GM23248 (cell line): ENCODE results near the gene SLC35D2. TPM values are rescaled to one million over a fixed set of nuclear protein-coding genes. Genes with fewer than 3 reads are reported as not detected.

Experiments used
- DNase-seq: peaks from one replicate; pipeline ENCODE4 v3.0.0-alpha.2; 2015
- H2AFZ ChIP-seq: fragments of 200-600 bp; sonication (generic); 2 replicates; pipeline ENCODE4 v1.6.1; 2016; ENCODE audit warnings: antibody characterized with exemption
- H3F3A ChIP-seq: fragments of 200-600 bp; sonication (generic); 2 replicates; pipeline ENCODE4 v1.6.1; 2016; ENCODE audit warnings: mild to moderate bottlenecking, antibody characterized with exemption, mixed run types; ENCODE audit not compliant: insufficient read depth
- H3K27ac ChIP-seq: fragments of 200-600 bp; sonication (generic); 2 replicates; pipeline ENCODE4 v1.5.1; 2016; ENCODE audit warnings: mild to moderate bottlenecking
- H3K27me3 ChIP-seq: fragments of 200-600 bp; sonication (generic); replicated peaks from 2 replicates; pipeline ENCODE4 v1.6.1; 2016; ENCODE audit warnings: mild to moderate bottlenecking; ENCODE audit not compliant: insufficient read depth
- H3K36me3 ChIP-seq: fragments of 200-600 bp; sonication (generic); 2 replicates; pipeline ENCODE4 v1.6.1; 2016; ENCODE audit warnings: low read depth, mild to moderate bottlenecking
- H3K4me1 ChIP-seq: fragments of 200-600 bp; sonication (generic); 2 replicates; pipeline ENCODE4 v1.6.1; 2016; ENCODE audit warnings: mild to moderate bottlenecking; ENCODE audit not compliant: insufficient read depth
- H3K4me2 ChIP-seq: fragments of 200-600 bp; sonication (generic); one replicate; pipeline ENCODE4 v1.6.1; 2016; ENCODE audit warnings: mild to moderate bottlenecking; ENCODE audit not compliant: unreplicated experiment
- H3K4me3 ChIP-seq: fragments of 200-600 bp; sonication (generic); 2 replicates; pipeline ENCODE4 v1.5.1; 2016; ENCODE audit warnings: mild to moderate bottlenecking
- H3K79me2 ChIP-seq: fragments of 200-600 bp; sonication (generic); 2 replicates; pipeline ENCODE4 v1.6.1; 2016; ENCODE audit warnings: mild to moderate bottlenecking; ENCODE audit not compliant: insufficient read depth
- H3K9ac ChIP-seq: fragments of 200-600 bp; sonication (generic); 2 replicates; pipeline ENCODE4 v1.6.1; 2016; ENCODE audit warnings: mild to moderate bottlenecking
- H3K9me2 ChIP-seq: fragments of 200-600 bp; sonication (generic); 2 replicates; pipeline ENCODE4 v1.6.1; 2016; ENCODE audit warnings: mixed run types, mild to moderate bottlenecking, moderate library complexity; ENCODE audit not compliant: insufficient read depth
- H3K9me3 ChIP-seq: fragments of 200-600 bp; sonication (generic); one replicate; pipeline ENCODE4 v1.6.1; 2017; ENCODE audit warnings: low read depth
- H4K20me1 ChIP-seq: fragments of 200-600 bp; sonication (generic); 2 replicates; pipeline ENCODE4 v1.6.0; 2016; ENCODE audit not compliant: insufficient read depth
- EZH2 ChIP-seq: fragments of 200-600 bp; sonication (generic); IDR thresholded peaks from 2 replicates; pipeline ENCODE4 v1.6.1; 2018; ENCODE audit warnings: antibody characterized with exemption, mild to moderate bottlenecking; ENCODE audit not compliant: insufficient read depth, poor library complexity, severe bottlenecking
- EZH2phosphoT487 ChIP-seq: fragments of 200-600 bp; sonication (generic); IDR thresholded peaks from 2 replicates; pipeline ENCODE4 v1.6.1; 2018; ENCODE audit warnings: antibody characterized with exemption, moderate library complexity, mild to moderate bottlenecking, low read depth; ENCODE audit not compliant: insufficient read depth
- WGBS, 2 experiments: methylation state at CpG; one replicate each; pipeline ENCODE4 v1.1.6; 2015 to 2017; ENCODE audit warnings: low lambda C conversion rate in 2 of 2, low coverage in 1 of 2; ENCODE audit errors: missing lambda C conversion rate in 2 of 2; 5-methylcytosine and 5-hydroxymethylcytosine counted together
- in situ Hi-C: fragments of 300-500 bp; cut with MboI; formaldehyde crosslinking; loops from 2 replicates; pipeline ENCODE4 v1.15.0; 2020
- polyA plus RNA-seq: library from polyadenylated mRNA; unstranded; fragments of >200 nt; fragmentation: Nextera tagmentation; extraction: Ambion mirVana; gene quantifications from 2 replicates; pipeline ENCODE4 v1.2.1, GENCODE V29; 2016
- total RNA-seq: library from RNA; depleted of rRNA; stranded (reverse); fragments of >200 nt; shearing (Covaris generic); gene quantifications from 2 replicates; pipeline ENCODE4 v1.2.3, GENCODE V29; 2014

Gene SLC35D2
- total and polyA plus RNA-seq, 2 experiments from 2014 or later = 8.0 to 12.3 TPM

GRCh38 chr9:96423985-96424336 lies 40.5 kb upstream of the SLC35D2 start:
- DNase-seq = no peak
- Histone ChIP-seq H3K9me3 (no peaks in the 10 kb centered on the region), H3K4me1 (peaks cover 21% of the 10 kb centered on the region), H3K79me2 (no peaks in the 10 kb centered on the region), H2AFZ (no peak overlapping the region), H3K4me2 (no peak overlapping the region), H4K20me1 (no peaks in the 10 kb centered on the region), H3F3A (peaks cover 20% of the 10 kb centered on the region), H3K9ac (no peak overlapping the region), H3K27me3 (no peaks in the 10 kb centered on the region), H3K36me3 (no peaks in the 10 kb centered on the region), H3K4me3 (no peak overlapping the region), H3K9me2 (no peaks in the 10 kb centered on the region), H3K27ac (no peak overlapping the region)
- 82 to 95% methylated on average over 6 of the region's 6 CpGs for WGBS, 2 experiments
- in situ Hi-C loops = no loop called here
- TF ChIP-seq EZH2phosphoT487 (no peak), EZH2 (no peak)

- no peaks in the 10 kb centered on the region for H3K9me3 ChIP-seq
- no peaks in the 10 kb centered on the region for H3K9me2 ChIP-seq
- TF ChIP-seq EZH2 (no peak), EZH2phosphoT487 (no peak)
- DNase-seq = no peak
- WGBS, 2 experiments = 80 to 81% methylated on average over 8 of the region's 8 CpGs
- H3K4me3 ChIP-seq = no peak overlapping the region
- no peaks in the 10 kb centered on the region for H3K36me3 ChIP-seq
- no peak overlapping the region for H3K27ac ChIP-seq
- H2AFZ ChIP-seq = no peak overlapping the region
- peaks cover 21% of the 10 kb centered on the region for H3K4me1 ChIP-seq
- no peaks in the 10 kb centered on the region for H3K27me3 ChIP-seq
- no peaks in the 10 kb centered on the region for H3K79me2 ChIP-seq
- H4K20me1 ChIP-seq = no peaks in the 10 kb centered on the region
- peaks cover 20% of the 10 kb centered on the region for H3F3A ChIP-seq
- no peak overlapping the region for H3K4me2 ChIP-seq
- in situ Hi-C loops = no loop called here
- no peak overlapping the region for H3K9ac ChIP-seq
These were observed 39.9 kb upstream of the SLC35D2 start for GRCh38 chr9:96423322-96423984.

- Histone ChIP-seq H3K27me3 (no peaks in the 10 kb centered on the region), H3K4me1 (peaks cover 27% of the 10 kb centered on the region), H3K9me2 (no peaks in the 10 kb centered on the region), H3K79me2 (peaks cover 13% of the 10 kb centered on the region), H3K9ac (peak overlapping the region; percentile 38), H4K20me1 (no peaks in the 10 kb centered on the region), H3F3A (peaks cover 25% of the 10 kb centered on the region), H2AFZ (peak overlapping the region; percentile 6; the same call in 1 of the 2 replicates), H3K4me2 (peak overlapping the region; percentile 87), H3K27ac (peak overlapping the region; percentile 94), H3K36me3 (no peaks in the 10 kb centered on the region), H3K9me3 (no peaks in the 10 kb centered on the region), H3K4me3 (peak overlapping the region; percentile 85; the same call in 1 of the 2 replicates)
- in situ Hi-C loops = no loop called here
- TF ChIP-seq EZH2 = no peak
- peak; percentile 94 for DNase-seq
- WGBS, 2 experiments = 61 to 64% methylated on average over 6 of the region's 6 CpGs
These were observed 37.1 kb upstream of the SLC35D2 start for GRCh38 chr9:96420468-96421219.

- in situ Hi-C loops = no loop called here
- Histone ChIP-seq H3K27me3 (no peaks in the 10 kb centered on the region), H2AFZ (peak overlapping the region; percentile 79), H3K9me3 (no peaks in the 10 kb centered on the region), H4K20me1 (no peaks in the 10 kb centered on the region), H3K4me3 (peak overlapping the region; percentile 85), H3K79me2 (peaks cover 23% of the 10 kb centered on the region), H3F3A (peaks cover 25% of the 10 kb centered on the region), H3K36me3 (no peaks in the 10 kb centered on the region), H3K4me1 (peaks cover 27% of the 10 kb centered on the region), H3K9ac (peak overlapping the region; percentile 91), H3K27ac (peak overlapping the region; percentile 94), H3K9me2 (no peaks in the 10 kb centered on the region), H3K4me2 (peak overlapping the region; percentile 87)
- WGBS, 2 experiments = 43% methylated on average over 2 of the region's 2 CpGs
- TF ChIP-seq EZH2 (no peak), EZH2phosphoT487 (no peak)
- DNase-seq = peak; percentile 5
These were observed 36.1 kb upstream of the SLC35D2 start for GRCh38 chr9:96419691-96419969.
